ENCODE data around the gene CD164L2.

CD164L2 gene

DNA sequence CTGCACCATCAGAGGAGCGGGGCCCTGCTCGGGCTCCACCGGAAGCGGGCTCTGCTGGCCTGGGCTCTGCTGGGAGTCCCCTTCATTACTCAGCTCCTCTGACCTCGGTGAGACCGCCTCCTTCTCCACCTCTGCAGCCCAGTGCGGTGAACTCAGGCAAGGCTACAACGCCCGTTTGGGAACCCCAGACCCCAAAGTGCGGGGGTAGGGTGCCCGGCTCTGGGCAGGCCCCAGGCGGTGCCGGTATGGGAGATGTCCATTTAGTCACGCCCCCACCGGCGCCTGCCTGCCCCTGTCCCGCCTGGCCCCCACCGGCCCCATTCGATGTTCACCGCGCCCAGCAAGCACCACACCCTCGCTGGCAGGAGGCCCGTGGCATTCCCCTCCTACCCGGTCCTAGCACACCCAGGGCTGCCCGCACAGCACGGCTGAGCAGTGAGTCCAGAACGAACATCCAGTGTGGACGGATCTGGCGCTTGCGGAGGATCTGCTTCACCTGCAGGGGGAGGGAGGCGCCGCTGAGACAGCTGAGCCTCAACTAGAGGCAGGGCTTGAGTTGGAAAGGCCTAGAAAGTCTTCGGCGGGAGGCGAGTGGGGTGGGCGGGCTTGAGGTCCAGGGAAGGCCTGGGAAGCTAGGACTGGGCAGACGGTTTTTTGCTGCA lies 26.4 kb downstream of the CD164L2 start:
- DNase-seq (ENCODE audit: extremely low read depth, low read depth): no peak
- no peak overlapping the region for H3K4me3 ChIP-seq (replicated peaks; ENCODE audit: low read depth, low read length)
- TF ChIP-seq CTCF (IDR thresholded peaks at IDR 0.05; ENCODE audit: low read depth, low read length, missing control alignments): no peak

GRCh38 chr1:27356277-27356618 lies 26.9 kb downstream of the CD164L2 start:
- TF ChIP-seq CTCF (IDR thresholded peaks at IDR 0.05; ENCODE audit: low read depth, low read length, missing control alignments): no peak
- no peak for DNase-seq (ENCODE audit: extremely low read depth, low read depth)
- H3K4me3 ChIP-seq (replicated peaks; ENCODE audit: low read depth, low read length): no peak overlapping the region

GRCh38 chr1:27355683-27356082 lies 27.4 kb downstream of the CD164L2 start:
- no peak overlapping the region for H3K4me3 ChIP-seq (replicated peaks; ENCODE audit: low read depth, low read length)
- no peak for TF ChIP-seq CTCF (IDR thresholded peaks at IDR 0.05; ENCODE audit: low read depth, low read length, missing control alignments)
- no peak for DNase-seq (ENCODE audit: extremely low read depth, low read depth)

DNA sequence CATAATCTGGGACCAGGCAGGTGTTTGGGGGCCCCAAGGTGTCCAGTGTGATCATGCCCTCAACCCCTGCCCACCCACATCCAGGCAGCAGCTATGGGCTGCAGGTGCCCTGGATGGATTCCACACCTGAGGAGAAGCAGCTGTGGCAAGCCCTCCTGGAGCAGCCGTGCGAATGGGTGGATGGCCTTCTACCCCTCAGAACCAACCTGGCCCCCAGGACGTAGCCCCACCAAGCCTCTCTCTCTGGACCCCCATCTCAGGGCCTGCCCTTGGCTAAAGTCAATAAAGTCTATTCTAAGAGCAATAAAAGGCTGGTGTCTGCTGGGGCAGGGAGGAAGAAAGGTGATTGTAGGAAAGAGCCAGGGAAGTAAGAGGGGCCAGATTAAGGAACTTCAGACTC lies 29.5 kb downstream of the CD164L2 start:
- TF ChIP-seq CTCF (IDR thresholded peaks at IDR 0.05; ENCODE audit: low read depth, low read length, missing control alignments): no peak
- H3K4me3 ChIP-seq (replicated peaks; ENCODE audit: low read depth, low read length): no peak overlapping the region

DNA sequence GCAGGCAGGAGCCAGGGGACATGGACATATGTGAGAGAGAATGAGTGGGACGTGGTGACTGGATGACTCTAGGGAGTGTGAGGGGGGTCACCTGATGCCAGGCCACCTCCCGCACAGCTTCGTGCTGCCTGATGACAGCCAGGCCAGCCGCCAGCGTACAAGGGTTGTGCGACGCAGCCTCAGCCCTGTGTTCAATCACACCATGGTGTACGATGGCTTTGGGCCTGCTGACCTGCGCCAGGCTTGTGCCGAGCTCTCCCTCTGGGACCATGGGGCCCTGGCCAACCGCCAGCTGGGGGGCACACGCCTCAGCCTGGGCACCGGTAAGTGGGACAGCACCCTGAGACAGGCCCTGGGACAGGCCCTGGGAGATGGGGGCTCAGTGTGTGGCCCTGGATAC lies 30.0 kb downstream of the CD164L2 start:
- no peak for TF ChIP-seq CTCF (IDR thresholded peaks at IDR 0.05; ENCODE audit: low read depth, low read length, missing control alignments)
- H3K4me3 ChIP-seq (replicated peaks; ENCODE audit: low read depth, low read length): no peak overlapping the region
- no peak for DNase-seq (ENCODE audit: extremely low read depth, low read depth)

More for the DNA sequence above, 29.5 kb downstream of the CD164L2 start:
- DNase-seq (ENCODE audit: extremely low read depth, low read depth): no peak

DNA sequence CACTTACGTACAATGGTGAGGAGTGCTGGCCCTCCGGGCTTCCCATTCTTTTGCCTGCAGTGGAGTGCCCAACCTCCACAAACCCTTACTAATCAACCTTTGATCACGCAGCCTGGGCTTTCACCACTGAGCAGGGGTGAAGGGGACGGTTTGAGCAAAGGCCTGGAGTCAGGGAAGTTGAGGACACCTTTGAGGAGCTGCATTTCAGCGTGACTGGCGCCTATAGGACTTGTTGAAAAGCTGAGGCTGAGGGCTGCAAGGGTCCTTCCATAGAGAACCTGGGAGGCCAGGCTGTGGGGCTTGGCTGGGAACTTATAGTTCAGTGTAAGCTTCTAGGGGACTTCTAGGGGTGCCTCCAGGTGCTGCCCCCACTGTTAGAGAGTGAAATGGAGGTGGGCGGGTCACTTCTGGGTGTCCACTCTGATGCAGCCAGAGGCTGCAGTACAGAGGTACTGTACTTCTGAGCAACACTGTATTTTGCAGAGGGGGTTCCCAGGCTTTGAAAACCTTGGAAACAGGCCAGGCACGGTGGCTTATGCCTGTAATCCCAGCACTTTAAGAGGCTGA lies 31.5 kb downstream of the CD164L2 start:
- no peak for TF ChIP-seq CTCF (IDR thresholded peaks at IDR 0.05; ENCODE audit: low read depth, low read length, missing control alignments)
- no peak for DNase-seq (ENCODE audit: extremely low read depth, low read depth)
- H3K4me3 ChIP-seq (replicated peaks; ENCODE audit: low read depth, low read length): no peak overlapping the region

Measured in HFF-Myc (cell line).